Mucosa of rectum (tissue), 2 donors: ENCODE measurements around the gene CGN.

Experiments used
- H3K27ac ChIP-seq, 2 donors: one replicate each; pipeline ENCODE4 v1.7.0; 2013; ENCODE audit warnings: inconsistent platforms in 2 of 2, low read depth in 2 of 2, low read length in 2 of 2
- H3K27me3 ChIP-seq, 2 donors: one replicate each; pipeline ENCODE4 v1.7.0; 2013; ENCODE audit warnings: low read length in 2 of 2; ENCODE audit not compliant: control insufficient read depth in 2 of 2, insufficient read depth in 2 of 2
- H3K36me3 ChIP-seq, 2 donors: one replicate each; pipeline ENCODE4 v1.7.0; 2013; ENCODE audit warnings: low read length in 2 of 2; ENCODE audit not compliant: control insufficient read depth in 2 of 2, insufficient read depth in 2 of 2
- H3K4me1 ChIP-seq, 2 donors: one replicate each; pipeline ENCODE4 v1.7.0; 2013; ENCODE audit warnings: low read length in 2 of 2, mild to moderate bottlenecking in 1 of 2; ENCODE audit not compliant: control insufficient read depth in 2 of 2, insufficient read depth in 2 of 2
- H3K4me3 ChIP-seq, 2 donors: one replicate each; pipeline ENCODE4 v1.7.0; 2013; ENCODE audit warnings: low read length in 2 of 2
- H3K9ac ChIP-seq, 2 donors: one replicate each; pipeline ENCODE4 v1.7.0; 2013; ENCODE audit warnings: low read length in 2 of 2, low read depth in 1 of 2, mild to moderate bottlenecking in 1 of 2
- H3K9me3 ChIP-seq, 2 donors: one replicate each; pipeline ENCODE4 v1.7.0; 2013; ENCODE audit warnings: low read length in 2 of 2; ENCODE audit not compliant: control insufficient read depth in 2 of 2
- donor health status: healthy.
- donor health status: Normal muscosa, but diverticular disease.

CGN gene

GRCh38 chr1:151565502-151566189 is 54.5 kb downstream of the CGN start:
- H3K4me3 ChIP-seq: no peak overlapping the region
- H3K4me1 ChIP-seq: peaks cover 13 to 15% of the 10 kb centered on the region in 2 donors
- no peaks in the 10 kb centered on the region for H3K27me3 ChIP-seq
- H3K36me3 ChIP-seq: peaks cover 19 to 36% of the 10 kb centered on the region in 2 donors
- H3K27ac ChIP-seq: no peak overlapping the region
- H3K9me3 ChIP-seq: no peaks in the 10 kb centered on the region
- no peak overlapping the region for H3K9ac ChIP-seq

GRCh38 chr1:151568626-151569088 is 57.5 kb downstream of the CGN start:
- no peaks in the 10 kb centered on the region for H3K9me3 ChIP-seq
- peak overlapping the region; percentile 71 to 80 for H3K27ac ChIP-seq
- no peaks in the 10 kb centered on the region for H3K27me3 ChIP-seq
- H3K9ac ChIP-seq: peak overlapping the region in 1 of 2 donors; percentile 3
- H3K4me1 ChIP-seq: peaks cover 13 to 15% of the 10 kb centered on the region in 2 donors
- H3K36me3 ChIP-seq: peaks cover 20 to 35% of the 10 kb centered on the region in 2 donors
- no peak overlapping the region for H3K4me3 ChIP-seq

- Histone ChIP-seq H3K9ac (no peak overlapping the region), H3K4me3 (no peak overlapping the region), H3K4me1 (peaks cover 13 to 15% of the 10 kb centered on the region in 2 donors), H3K27ac (peak overlapping the region in 1 of 2 donors; percentile 6), H3K9me3 (no peaks in the 10 kb centered on the region), H3K27me3 (no peaks in the 10 kb centered on the region), H3K36me3 (peaks cover 11 to 38% of the 10 kb centered on the region in 2 donors)
Observed at GRCh38 chr1:151570819-151571218, 59.6 kb downstream of the CGN start.

GRCh38 chr1:151574575-151575529 is 63.7 kb downstream of the CGN start:
- Histone ChIP-seq H3K36me3 (peaks cover 39 to 45% of the 10 kb centered on the region in 2 donors), H3K27ac (no peak overlapping the region), H3K4me3 (no peak overlapping the region), H3K27me3 (no peaks in the 10 kb centered on the region), H3K9ac (no peak overlapping the region), H3K9me3 (no peaks in the 10 kb centered on the region), H3K4me1 (peaks cover 2 to 4% of the 10 kb centered on the region in 2 donors)

GRCh38 chr1:151577173-151577572 is 66.0 kb downstream of the CGN start:
- Histone ChIP-seq H3K4me1 (no peaks in the 10 kb centered on the region), H3K4me3 (no peak overlapping the region), H3K27ac (no peak overlapping the region), H3K9me3 (no peaks in the 10 kb centered on the region), H3K36me3 (peaks cover 50 to 64% of the 10 kb centered on the region in 2 donors), H3K27me3 (no peaks in the 10 kb centered on the region), H3K9ac (no peak overlapping the region)

GRCh38 chr1:151578941-151579340 is 67.8 kb downstream of the CGN start:
- H3K27ac ChIP-seq: no peak overlapping the region
- no peak overlapping the region for H3K4me3 ChIP-seq
- H3K9ac ChIP-seq: no peak overlapping the region
- H3K4me1 ChIP-seq: no peaks in the 10 kb centered on the region
- H3K27me3 ChIP-seq: no peaks in the 10 kb centered on the region
- H3K9me3 ChIP-seq: no peaks in the 10 kb centered on the region
- peaks cover 54 to 58% of the 10 kb centered on the region in 2 donors for H3K36me3 ChIP-seq

- no peak overlapping the region for H3K4me3 ChIP-seq
- peaks cover 49 to 52% of the 10 kb centered on the region in 2 donors for H3K36me3 ChIP-seq
- H3K27me3 ChIP-seq: no peaks in the 10 kb centered on the region
- H3K9ac ChIP-seq: no peak overlapping the region
- H3K9me3 ChIP-seq: no peaks in the 10 kb centered on the region
- H3K27ac ChIP-seq: no peak overlapping the region
- H3K4me1 ChIP-seq: no peaks in the 10 kb centered on the region
Observed at GRCh38 chr1:151579436-151580225, 68.4 kb downstream of the CGN start.

GRCh38 chr1:151581451-151581850 is 70.3 kb downstream of the CGN start:
- H3K4me3 ChIP-seq: no peak overlapping the region
- peaks cover 40 to 42% of the 10 kb centered on the region in 2 donors for H3K36me3 ChIP-seq
- H3K9me3 ChIP-seq: no peaks in the 10 kb centered on the region
- peaks cover 0 to 5% of the 10 kb centered on the region in 2 donors for H3K4me1 ChIP-seq
- H3K27ac ChIP-seq: no peak overlapping the region
- H3K9ac ChIP-seq: no peak overlapping the region
- no peaks in the 10 kb centered on the region for H3K27me3 ChIP-seq

- H3K36me3 ChIP-seq: peaks cover 40 to 42% of the 10 kb centered on the region in 2 donors
- H3K27ac ChIP-seq: no peak overlapping the region
- H3K4me3 ChIP-seq: no peak overlapping the region
- H3K4me1 ChIP-seq: peaks cover 0 to 5% of the 10 kb centered on the region in 2 donors
- H3K9ac ChIP-seq: no peak overlapping the region
- H3K9me3 ChIP-seq: no peaks in the 10 kb centered on the region
- no peaks in the 10 kb centered on the region for H3K27me3 ChIP-seq
Observed at GRCh38 chr1:151581921-151582320, 70.7 kb downstream of the CGN start.
